Neural progenitor cell (in vitro differentiated cells): ENCODE results near the gene SCAMP3.

Experiments
- EZH2 ChIP-seq: fragments of 200-600 bp; sonication (generic); IDR thresholded peaks from 2 replicates; pipeline ENCODE4 v1.6.1; 2017; ENCODE audit warnings: antibody characterized with exemption, mild to moderate bottlenecking, moderate library complexity
- TF ChIP-seq, protein P1 (sequence below): fragments of 200-600 bp; sonication (generic); IDR thresholded peaks from 2 replicates; pipeline ENCODE4 v1.5.1; 2017; ENCODE audit warnings: antibody characterized with exemption, mild to moderate bottlenecking

DNA sequence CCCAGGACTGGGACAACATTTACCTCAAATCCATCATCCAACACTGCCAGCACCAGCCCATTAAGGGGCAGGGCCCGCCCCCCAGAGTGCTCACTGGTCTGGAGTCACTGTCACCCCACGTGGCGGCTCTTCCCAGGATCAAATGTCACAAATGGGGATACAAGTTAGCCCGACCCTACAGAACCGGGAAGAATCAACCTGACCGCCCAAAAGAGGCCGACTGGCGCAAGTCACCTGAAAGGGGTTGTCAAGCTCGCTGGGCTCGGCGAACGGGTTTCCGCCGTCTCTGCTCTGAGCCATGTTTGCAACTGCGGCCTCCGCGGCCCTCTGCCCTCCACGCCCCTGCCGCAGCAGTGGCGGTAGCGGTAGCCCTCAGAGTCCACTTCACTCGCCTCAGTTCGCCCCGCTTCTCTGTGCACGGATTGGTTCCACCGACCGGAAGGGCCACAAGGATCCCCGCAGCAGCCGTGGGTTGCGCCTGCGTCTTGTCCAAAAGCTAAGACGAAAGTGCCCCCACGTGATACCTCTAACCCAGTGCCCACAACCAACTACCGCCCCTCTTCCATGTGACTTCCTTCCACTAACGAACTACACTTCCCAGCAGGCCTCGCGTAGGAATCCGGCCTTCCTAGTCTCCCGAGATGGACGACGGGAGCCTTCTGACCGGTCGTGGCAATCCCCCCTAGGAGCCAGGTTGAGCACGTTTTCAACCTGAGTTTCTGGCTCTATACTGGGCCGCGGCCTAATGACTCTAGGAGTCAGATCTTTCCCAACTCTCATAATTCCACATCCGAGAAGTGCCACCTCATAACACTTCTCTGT lies at the start of gene SCAMP3:
- TF ChIP-seq, protein P1, sequence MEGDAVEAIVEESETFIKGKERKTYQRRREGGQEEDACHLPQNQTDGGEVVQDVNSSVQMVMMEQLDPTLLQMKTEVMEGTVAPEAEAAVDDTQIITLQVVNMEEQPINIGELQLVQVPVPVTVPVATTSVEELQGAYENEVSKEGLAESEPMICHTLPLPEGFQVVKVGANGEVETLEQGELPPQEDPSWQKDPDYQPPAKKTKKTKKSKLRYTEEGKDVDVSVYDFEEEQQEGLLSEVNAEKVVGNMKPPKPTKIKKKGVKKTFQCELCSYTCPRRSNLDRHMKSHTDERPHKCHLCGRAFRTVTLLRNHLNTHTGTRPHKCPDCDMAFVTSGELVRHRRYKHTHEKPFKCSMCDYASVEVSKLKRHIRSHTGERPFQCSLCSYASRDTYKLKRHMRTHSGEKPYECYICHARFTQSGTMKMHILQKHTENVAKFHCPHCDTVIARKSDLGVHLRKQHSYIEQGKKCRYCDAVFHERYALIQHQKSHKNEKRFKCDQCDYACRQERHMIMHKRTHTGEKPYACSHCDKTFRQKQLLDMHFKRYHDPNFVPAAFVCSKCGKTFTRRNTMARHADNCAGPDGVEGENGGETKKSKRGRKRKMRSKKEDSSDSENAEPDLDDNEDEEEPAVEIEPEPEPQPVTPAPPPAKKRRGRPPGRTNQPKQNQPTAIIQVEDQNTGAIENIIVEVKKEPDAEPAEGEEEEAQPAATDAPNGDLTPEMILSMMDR = no peak
- TF ChIP-seq EZH2 = no peak
